Measurements from ENCODE around the gene ASPG. TPM values are rescaled to one million over a fixed set of nuclear protein-coding genes. Genes with fewer than 3 reads are reported as not detected.

The ASPG gene
- total and polyA plus RNA-seq, 4 donors = 0.50 to 1.6 (median 1.1) TPM

- no peaks in the 10 kb centered on the region for H3K4me1 ChIP-seq (ENCODE audit: control insufficient read depth, insufficient read depth, low read length)
- WGBS (ENCODE audit: insufficient coverage) = 96% methylated on average over 2 of the region's 3 CpGs
These were observed 12.9 kb upstream of the ASPG start for GRCh38 chr14:104072586-104072985.

GRCh38 chr14:104073764-104074163, 11.7 kb upstream of the ASPG start:
- Histone ChIP-seq H3K9me3 (ENCODE audit: control insufficient read depth, insufficient read depth, low read length) (no peaks in the 10 kb centered on the region), H3K4me1 (ENCODE audit: control insufficient read depth, insufficient read depth, low read length) (no peaks in the 10 kb centered on the region), H3K4me3 (ENCODE audit: low read depth, low read length) (no peak overlapping the region), H3K27me3 (ENCODE audit: control insufficient read depth, insufficient read depth, low read length) (peaks cover 2% of the 10 kb centered on the region), H3K36me3 (ENCODE audit: control insufficient read depth, insufficient read depth, low read length) (no peaks in the 10 kb centered on the region), H3K27ac (ENCODE audit: low read depth, low read length) (no peak overlapping the region)
- WGBS (ENCODE audit: insufficient coverage) = 73% methylated on average over 1 of the region's 4 CpGs
- no peak for DNase-seq (ENCODE audit: low read depth in 4 of 6, low spot score in 6 of 6)

More at GRCh38 chr14:104072586-104072985, 12.9 kb upstream of the ASPG start:
- Histone ChIP-seq H3K4me3 (ENCODE audit: low read depth, low read length) (no peak overlapping the region), H3K36me3 (ENCODE audit: control insufficient read depth, insufficient read depth, low read length) (no peaks in the 10 kb centered on the region), H3K27me3 (ENCODE audit: control insufficient read depth, insufficient read depth, low read length) (peaks cover 2% of the 10 kb centered on the region), H3K27ac (ENCODE audit: low read depth, low read length) (no peak overlapping the region), H3K9me3 (ENCODE audit: control insufficient read depth, insufficient read depth, low read length) (no peaks in the 10 kb centered on the region)
- DNase-seq (ENCODE audit: low read depth in 4 of 6, low spot score in 6 of 6) = no peak

GRCh38 chr14:104075530-104076151, 9.9 kb upstream of the ASPG start:
- Histone ChIP-seq H3K27me3 (ENCODE audit: control insufficient read depth, insufficient read depth, low read length) (peaks cover 2% of the 10 kb centered on the region), H3K36me3 (ENCODE audit: control insufficient read depth, insufficient read depth, low read length) (no peaks in the 10 kb centered on the region), H3K9me3 (ENCODE audit: control insufficient read depth, insufficient read depth, low read length) (no peaks in the 10 kb centered on the region), H3K27ac (ENCODE audit: low read depth, low read length) (no peak overlapping the region), H3K4me1 (ENCODE audit: control insufficient read depth, insufficient read depth, low read length) (no peaks in the 10 kb centered on the region), H3K4me3 (ENCODE audit: low read depth, low read length) (no peak overlapping the region)
- peak in 2 of 6 donors; percentile 49 to 61 for DNase-seq (ENCODE audit: low read depth in 4 of 6, low spot score in 6 of 6)
- no CpG with 5 or more reads among the region's 6 CpGs for WGBS (ENCODE audit: insufficient coverage)

- no peak for DNase-seq (ENCODE audit: low read depth in 4 of 6, low spot score in 6 of 6)
- no peaks in the 10 kb centered on the region for H3K4me1 ChIP-seq (ENCODE audit: control insufficient read depth, insufficient read depth, low read length)
- 88% methylated on average over 3 of the region's 5 CpGs for WGBS (ENCODE audit: insufficient coverage)
These were observed 8.8 kb upstream of the ASPG start for GRCh38 chr14:104076743-104077142.

GRCh38 chr14:104078031-104078455, 7.5 kb upstream of the ASPG start:
- H3K27me3 ChIP-seq (ENCODE audit: control insufficient read depth, insufficient read depth, low read length) = peaks cover 4% of the 10 kb centered on the region
- peak; percentile 68 to 97 (median 82) for DNase-seq (ENCODE audit: low read depth in 4 of 6, low spot score in 6 of 6)
- peaks cover 5% of the 10 kb centered on the region for H3K4me1 ChIP-seq (ENCODE audit: control insufficient read depth, insufficient read depth, low read length)
- H3K9me3 ChIP-seq (ENCODE audit: control insufficient read depth, insufficient read depth, low read length) = no peaks in the 10 kb centered on the region
- H3K4me3 ChIP-seq (ENCODE audit: low read depth, low read length) = no peak overlapping the region
- 2% methylated on average over 7 of the region's 7 CpGs for WGBS (ENCODE audit: insufficient coverage)
- H3K36me3 ChIP-seq (ENCODE audit: control insufficient read depth, insufficient read depth, low read length) = no peaks in the 10 kb centered on the region
- no peak overlapping the region for H3K27ac ChIP-seq (ENCODE audit: low read depth, low read length)

More at GRCh38 chr14:104076743-104077142, 8.8 kb upstream of the ASPG start:
- H3K27ac ChIP-seq (ENCODE audit: low read depth, low read length) = no peak overlapping the region
- no peaks in the 10 kb centered on the region for H3K9me3 ChIP-seq (ENCODE audit: control insufficient read depth, insufficient read depth, low read length)
- H3K27me3 ChIP-seq (ENCODE audit: control insufficient read depth, insufficient read depth, low read length) = peaks cover 2% of the 10 kb centered on the region
- H3K4me3 ChIP-seq (ENCODE audit: low read depth, low read length) = no peak overlapping the region
- no peaks in the 10 kb centered on the region for H3K36me3 ChIP-seq (ENCODE audit: control insufficient read depth, insufficient read depth, low read length)

- H3K27me3 ChIP-seq (ENCODE audit: control insufficient read depth, insufficient read depth, low read length) = peaks cover 19% of the 10 kb centered on the region
- 90% methylated on average over 22 of the region's 23 CpGs for WGBS (ENCODE audit: insufficient coverage)
- no peak overlapping the region for H3K27ac ChIP-seq (ENCODE audit: low read depth, low read length)
- no peaks in the 10 kb centered on the region for H3K9me3 ChIP-seq (ENCODE audit: control insufficient read depth, insufficient read depth, low read length)
- H3K4me1 ChIP-seq (ENCODE audit: control insufficient read depth, insufficient read depth, low read length) = peaks cover 8% of the 10 kb centered on the region
- H3K4me3 ChIP-seq (ENCODE audit: low read depth, low read length) = no peak overlapping the region
- H3K36me3 ChIP-seq (ENCODE audit: control insufficient read depth, insufficient read depth, low read length) = no peaks in the 10 kb centered on the region
- DNase-seq (ENCODE audit: low read depth in 4 of 6, low spot score in 6 of 6) = no peak
These were observed 4.9 kb upstream of the ASPG start for GRCh38 chr14:104080376-104081260.

GRCh38 chr14:104081261-104081835, 4.2 kb upstream of the ASPG start:
- WGBS (ENCODE audit: insufficient coverage) = 89% methylated on average over 17 of the region's 17 CpGs
- Histone ChIP-seq H3K9me3 (ENCODE audit: control insufficient read depth, insufficient read depth, low read length) (no peaks in the 10 kb centered on the region), H3K4me3 (ENCODE audit: low read depth, low read length) (no peak overlapping the region), H3K4me1 (ENCODE audit: control insufficient read depth, insufficient read depth, low read length) (peaks cover 15% of the 10 kb centered on the region), H3K36me3 (ENCODE audit: control insufficient read depth, insufficient read depth, low read length) (no peaks in the 10 kb centered on the region), H3K27ac (ENCODE audit: low read depth, low read length) (no peak overlapping the region), H3K27me3 (ENCODE audit: control insufficient read depth, insufficient read depth, low read length) (peaks cover 26% of the 10 kb centered on the region)
- DNase-seq (ENCODE audit: low read depth in 4 of 6, low spot score in 6 of 6) = no peak

GRCh38 chr14:104081951-104082464, 3.5 kb upstream of the ASPG start:
- Histone ChIP-seq H3K4me1 (ENCODE audit: control insufficient read depth, insufficient read depth, low read length) (peaks cover 22% of the 10 kb centered on the region), H3K27me3 (ENCODE audit: control insufficient read depth, insufficient read depth, low read length) (peaks cover 28% of the 10 kb centered on the region)
- 87% methylated on average over 15 of the region's 15 CpGs for WGBS (ENCODE audit: insufficient coverage)

GRCh38 chr14:104082807-104083206, 2.7 kb upstream of the ASPG start:
- H3K27ac ChIP-seq (ENCODE audit: low read depth, low read length) = no peak overlapping the region
- peaks cover 27% of the 10 kb centered on the region for H3K4me1 ChIP-seq (ENCODE audit: control insufficient read depth, insufficient read depth, low read length)
- H3K9me3 ChIP-seq (ENCODE audit: control insufficient read depth, insufficient read depth, low read length) = no peaks in the 10 kb centered on the region
- 50% methylated on average over 11 of the region's 12 CpGs for WGBS (ENCODE audit: insufficient coverage)
- peaks cover 25% of the 10 kb centered on the region for H3K27me3 ChIP-seq (ENCODE audit: control insufficient read depth, insufficient read depth, low read length)
- no peak overlapping the region for H3K4me3 ChIP-seq (ENCODE audit: low read depth, low read length)
- H3K36me3 ChIP-seq (ENCODE audit: control insufficient read depth, insufficient read depth, low read length) = no peaks in the 10 kb centered on the region
- peak in 1 of 6 donors; percentile 16 for DNase-seq (ENCODE audit: low read depth in 4 of 6, low spot score in 6 of 6)

More at GRCh38 chr14:104081951-104082464, 3.5 kb upstream of the ASPG start:
- no peak for DNase-seq (ENCODE audit: low read depth in 4 of 6, low spot score in 6 of 6)
- Histone ChIP-seq H3K36me3 (ENCODE audit: control insufficient read depth, insufficient read depth, low read length) (no peaks in the 10 kb centered on the region), H3K27ac (ENCODE audit: low read depth, low read length) (no peak overlapping the region), H3K4me3 (ENCODE audit: low read depth, low read length) (no peak overlapping the region), H3K9me3 (ENCODE audit: control insufficient read depth, insufficient read depth, low read length) (no peaks in the 10 kb centered on the region)

Data from spinal cord (tissue), 10 donors.